GM23338 (cell line): ENCODE data around the gene KLHL41. TPM values are rescaled to one million over a fixed set of nuclear protein-coding genes. Genes with fewer than 3 reads are reported as not detected.

ENCODE experiments used
- ATAC-seq: fragments of 200-7000 bp; cut with Tn5 transposase; 3 replicates; pipeline ENCODE4 v1.9.1; 2020
- DNase-seq: peaks from one replicate; pipeline ENCODE4 v3.0.0-alpha.2; 2015; ENCODE audit warnings: low spot score
- H2AFZ ChIP-seq: fragments of 200-600 bp; sonication (generic); 2 replicates; pipeline ENCODE4 v1.8.0; 2016; ENCODE audit warnings: antibody characterized with exemption, mild to moderate bottlenecking, moderate library complexity
- H3F3A ChIP-seq: fragments of 200-600 bp; sonication (generic); replicated peaks from 2 replicates; pipeline ENCODE4 v1.8.0; 2017; ENCODE audit warnings: antibody characterized with exemption, mixed run types, low read depth
- H3K27ac ChIP-seq: fragments of 200-600 bp; sonication (generic); 2 replicates; pipeline ENCODE4 v1.6.1; 2016; ENCODE audit warnings: low read depth
- H3K27me3 ChIP-seq: fragments of 200-600 bp; sonication (generic); 2 replicates; pipeline ENCODE4 v1.8.0; 2016; ENCODE audit warnings: mild to moderate bottlenecking, mixed run types, moderate library complexity; ENCODE audit not compliant: insufficient read depth
- H3K36me3 ChIP-seq: fragments of 200-600 bp; sonication (generic); 2 replicates; pipeline ENCODE4 v1.8.0; 2016; ENCODE audit warnings: mild to moderate bottlenecking; ENCODE audit not compliant: insufficient read depth
- H3K4me1 ChIP-seq: fragments of 200-600 bp; sonication (generic); 2 replicates; pipeline ENCODE4 v1.8.0; 2016; ENCODE audit warnings: mild to moderate bottlenecking, moderate library complexity; ENCODE audit not compliant: insufficient read depth
- H3K4me2 ChIP-seq: fragments of 200-600 bp; sonication (generic); 2 replicates; pipeline ENCODE4 v1.7.1; 2017; ENCODE audit warnings: mixed run types
- H3K4me3 ChIP-seq: fragments of 200-600 bp; sonication (generic); 2 replicates; pipeline ENCODE4 v1.6.1; 2016; ENCODE audit warnings: mixed run types
- H3K79me2 ChIP-seq: fragments of 200-600 bp; sonication (generic); replicated peaks from 2 replicates; pipeline ENCODE4 v1.8.0; 2017; ENCODE audit warnings: mild to moderate bottlenecking; ENCODE audit not compliant: insufficient read depth
- H3K9me2 ChIP-seq: fragments of 200-600 bp; sonication (generic); 2 replicates; pipeline ENCODE4 v1.8.0; 2017; ENCODE audit not compliant: insufficient read depth
- H4K20me1 ChIP-seq: fragments of 200-600 bp; sonication (generic); replicated peaks from 2 replicates; pipeline ENCODE4 v1.8.0; 2017; ENCODE audit warnings: mild to moderate bottlenecking; ENCODE audit not compliant: insufficient read depth
- H3K27ac Mint-ChIP-seq: 2 replicates; pipeline ENCODE4 v1.8.0; 2020; ENCODE audit warnings: inconsistent platforms, mild to moderate bottlenecking, moderate library complexity, mixed read lengths
- H3K27me3 Mint-ChIP-seq: 3 replicates; pipeline ENCODE4 v1.8.0; 2022; ENCODE audit warnings: low read depth, mild to moderate bottlenecking, moderate library complexity, mixed read lengths, inconsistent platforms; ENCODE audit not compliant: insufficient read depth, poor library complexity
- H3K36me3 Mint-ChIP-seq: 3 replicates; pipeline ENCODE4 v1.8.0; 2021; ENCODE audit warnings: low read depth, mild to moderate bottlenecking, inconsistent platforms, moderate library complexity, mixed read lengths
- H3K4me1 Mint-ChIP-seq: 3 replicates; pipeline ENCODE4 v1.8.0; 2020; ENCODE audit warnings: mild to moderate bottlenecking, inconsistent platforms, mixed read lengths
- H3K4me3 Mint-ChIP-seq: 3 replicates; pipeline ENCODE4 v1.8.0; 2021; ENCODE audit warnings: moderate library complexity, mild to moderate bottlenecking, inconsistent platforms, mixed read lengths
- H3K9me3 Mint-ChIP-seq: 3 replicates; pipeline ENCODE4 v1.8.0; 2020; ENCODE audit warnings: moderate library complexity, mild to moderate bottlenecking, inconsistent platforms, mixed read lengths
- CREB1 ChIP-seq: fragments of 250-450 bp; sonication (Bioruptor Pico); IDR thresholded peaks from 2 replicates; pipeline ENCODE4 v1.5.0; 2020; ENCODE audit warnings: low read depth, mild to moderate bottlenecking, moderate library complexity
- ETS1 ChIP-seq: IDR thresholded peaks from 2 replicates; pipeline ENCODE4 v1.6.1; 2016; ENCODE audit warnings: antibody characterized with exemption
- EZH2 ChIP-seq: fragments of 200-600 bp; sonication (generic); IDR thresholded peaks from one replicate; pipeline ENCODE4 v1.8.0; 2017; ENCODE audit warnings: antibody characterized with exemption, mild to moderate bottlenecking, low read depth; ENCODE audit not compliant: unreplicated experiment
- EZH2phosphoT487 ChIP-seq: fragments of 200-600 bp; sonication (generic); IDR thresholded peaks from one replicate; pipeline ENCODE4 v1.8.1; 2018; ENCODE audit warnings: antibody characterized with exemption; ENCODE audit not compliant: unreplicated experiment
- JUNB ChIP-seq: IDR thresholded peaks from one replicate; pipeline ENCODE4 v1.6.1; 2016; ENCODE audit warnings: antibody characterized with exemption; ENCODE audit not compliant: unreplicated experiment
- POLR2AphosphoS5 ChIP-seq: IDR thresholded peaks from 2 replicates; pipeline ENCODE4 v1.6.1; 2016; ENCODE audit warnings: antibody characterized with exemption, low read depth
- STAT1 ChIP-seq: IDR thresholded peaks from one replicate; pipeline ENCODE4 v1.6.1; 2016; ENCODE audit warnings: antibody characterized with exemption; ENCODE audit not compliant: unreplicated experiment
- ZNF114 ChIP-seq: fragments of 250-450 bp; sonication (Bioruptor Pico); IDR thresholded peaks from 2 replicates; pipeline ENCODE4 v1.5.0; 2020; ENCODE audit warnings: mild to moderate bottlenecking, moderate library complexity
- ZNF331 ChIP-seq: fragments of 250-450 bp; sonication (Bioruptor Pico); IDR thresholded peaks from 2 replicates; pipeline ENCODE4 v1.5.0; 2020; ENCODE audit warnings: low read depth, mild to moderate bottlenecking, moderate library complexity
- polyA plus RNA-seq: library from polyadenylated mRNA; unstranded; fragments of >200 nt; fragmentation: Nextera tagmentation; extraction: Ambion mirVana; gene quantifications from 2 replicates; pipeline ENCODE4 v1.2.1, GENCODE V29; 2016
- total RNA-seq: library from RNA; depleted of rRNA; stranded (reverse); fragments of >200 nt; shearing (Covaris generic); gene quantifications from 2 replicates; pipeline ENCODE4 v1.2.3, GENCODE V29; 2014
- TF ChIP-seq, protein P1 (sequence below): IDR thresholded peaks from one replicate; pipeline ENCODE4 v1.6.1; 2018; ENCODE audit warnings: antibody characterized with exemption; ENCODE audit not compliant: unreplicated experiment
- TF ChIP-seq, protein P2 (sequence below), 2 experiments: fragments of 200-600 bp in 1 of 2; sonication (generic) in 1 of 2; conservative IDR thresholded peaks; 2 replicates each; pipeline versions ENCODE4 v1.5.1 to v1.6.1; 2016 to 2017; ENCODE audit warnings: antibody characterized with exemption in 2 of 2, low read depth in 2 of 2, mild to moderate bottlenecking in 2 of 2, moderate library complexity in 1 of 2
- TF ChIP-seq, protein P3 (sequence below): fragments of 250-450 bp; sonication (Bioruptor Pico); IDR thresholded peaks from 2 replicates; pipeline ENCODE4 v1.5.0; 2020; ENCODE audit warnings: mild to moderate bottlenecking, moderate library complexity

The KLHL41 gene
- total and polyA plus RNA-seq, 2 experiments from 2014 or later = not detected

DNA sequence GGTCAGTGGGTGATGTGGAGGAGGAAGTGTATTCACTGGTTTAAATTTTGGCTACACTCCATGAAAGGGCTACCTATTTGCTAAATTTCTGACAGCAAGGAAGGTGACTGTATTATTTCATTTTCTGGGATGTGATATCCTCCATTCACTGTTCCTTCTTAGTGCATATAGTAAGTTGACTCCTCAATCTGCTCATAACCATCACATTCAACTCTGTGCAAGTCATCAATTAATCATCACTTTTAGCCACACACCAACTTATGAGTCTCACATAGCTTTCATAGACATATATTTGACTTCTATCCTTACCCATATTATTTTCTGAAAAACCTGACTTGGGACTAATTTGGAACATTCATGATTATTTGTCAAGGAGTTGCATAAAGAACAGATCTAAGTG is 16.9 kb downstream of the KLHL41 start:
- no peak for DNase-seq
- Mint-ChIP-seq H3K27ac (no peak overlapping the region), H3K9me3 (no peaks in the 10 kb centered on the region), H3K4me3 (no peak overlapping the region), H3K4me1 (no peaks in the 10 kb centered on the region), H3K27me3 (no peaks in the 10 kb centered on the region), H3K36me3 (peaks cover 6% of the 10 kb centered on the region; the same call in 2 of the 3 replicates)
- H3K79me2 ChIP-seq = no peaks in the 10 kb centered on the region
- H3K4me2 ChIP-seq = no peak overlapping the region
- TF ChIP-seq POLR2AphosphoS5 (no peak), ZNF114 (CRISPR knock-in tag) (no peak), ETS1 (no peak), EZH2 (no peak), JUNB (no peak), ZNF331 (CRISPR knock-in tag) (no peak), EZH2phosphoT487 (no peak), CREB1 (no peak), STAT1 (no peak)
- TF ChIP-seq, protein P1, sequence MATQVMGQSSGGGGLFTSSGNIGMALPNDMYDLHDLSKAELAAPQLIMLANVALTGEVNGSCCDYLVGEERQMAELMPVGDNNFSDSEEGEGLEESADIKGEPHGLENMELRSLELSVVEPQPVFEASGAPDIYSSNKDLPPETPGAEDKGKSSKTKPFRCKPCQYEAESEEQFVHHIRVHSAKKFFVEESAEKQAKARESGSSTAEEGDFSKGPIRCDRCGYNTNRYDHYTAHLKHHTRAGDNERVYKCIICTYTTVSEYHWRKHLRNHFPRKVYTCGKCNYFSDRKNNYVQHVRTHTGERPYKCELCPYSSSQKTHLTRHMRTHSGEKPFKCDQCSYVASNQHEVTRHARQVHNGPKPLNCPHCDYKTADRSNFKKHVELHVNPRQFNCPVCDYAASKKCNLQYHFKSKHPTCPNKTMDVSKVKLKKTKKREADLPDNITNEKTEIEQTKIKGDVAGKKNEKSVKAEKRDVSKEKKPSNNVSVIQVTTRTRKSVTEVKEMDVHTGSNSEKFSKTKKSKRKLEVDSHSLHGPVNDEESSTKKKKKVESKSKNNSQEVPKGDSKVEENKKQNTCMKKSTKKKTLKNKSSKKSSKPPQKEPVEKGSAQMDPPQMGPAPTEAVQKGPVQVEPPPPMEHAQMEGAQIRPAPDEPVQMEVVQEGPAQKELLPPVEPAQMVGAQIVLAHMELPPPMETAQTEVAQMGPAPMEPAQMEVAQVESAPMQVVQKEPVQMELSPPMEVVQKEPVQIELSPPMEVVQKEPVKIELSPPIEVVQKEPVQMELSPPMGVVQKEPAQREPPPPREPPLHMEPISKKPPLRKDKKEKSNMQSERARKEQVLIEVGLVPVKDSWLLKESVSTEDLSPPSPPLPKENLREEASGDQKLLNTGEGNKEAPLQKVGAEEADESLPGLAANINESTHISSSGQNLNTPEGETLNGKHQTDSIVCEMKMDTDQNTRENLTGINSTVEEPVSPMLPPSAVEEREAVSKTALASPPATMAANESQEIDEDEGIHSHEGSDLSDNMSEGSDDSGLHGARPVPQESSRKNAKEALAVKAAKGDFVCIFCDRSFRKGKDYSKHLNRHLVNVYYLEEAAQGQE = no peak
- TF ChIP-seq, protein P2, sequence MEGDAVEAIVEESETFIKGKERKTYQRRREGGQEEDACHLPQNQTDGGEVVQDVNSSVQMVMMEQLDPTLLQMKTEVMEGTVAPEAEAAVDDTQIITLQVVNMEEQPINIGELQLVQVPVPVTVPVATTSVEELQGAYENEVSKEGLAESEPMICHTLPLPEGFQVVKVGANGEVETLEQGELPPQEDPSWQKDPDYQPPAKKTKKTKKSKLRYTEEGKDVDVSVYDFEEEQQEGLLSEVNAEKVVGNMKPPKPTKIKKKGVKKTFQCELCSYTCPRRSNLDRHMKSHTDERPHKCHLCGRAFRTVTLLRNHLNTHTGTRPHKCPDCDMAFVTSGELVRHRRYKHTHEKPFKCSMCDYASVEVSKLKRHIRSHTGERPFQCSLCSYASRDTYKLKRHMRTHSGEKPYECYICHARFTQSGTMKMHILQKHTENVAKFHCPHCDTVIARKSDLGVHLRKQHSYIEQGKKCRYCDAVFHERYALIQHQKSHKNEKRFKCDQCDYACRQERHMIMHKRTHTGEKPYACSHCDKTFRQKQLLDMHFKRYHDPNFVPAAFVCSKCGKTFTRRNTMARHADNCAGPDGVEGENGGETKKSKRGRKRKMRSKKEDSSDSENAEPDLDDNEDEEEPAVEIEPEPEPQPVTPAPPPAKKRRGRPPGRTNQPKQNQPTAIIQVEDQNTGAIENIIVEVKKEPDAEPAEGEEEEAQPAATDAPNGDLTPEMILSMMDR (conservative IDR thresholded peaks at IDR 0.05; ENCODE audit: low read depth in 2 of 2) = no peak
- TF ChIP-seq, protein P3, sequence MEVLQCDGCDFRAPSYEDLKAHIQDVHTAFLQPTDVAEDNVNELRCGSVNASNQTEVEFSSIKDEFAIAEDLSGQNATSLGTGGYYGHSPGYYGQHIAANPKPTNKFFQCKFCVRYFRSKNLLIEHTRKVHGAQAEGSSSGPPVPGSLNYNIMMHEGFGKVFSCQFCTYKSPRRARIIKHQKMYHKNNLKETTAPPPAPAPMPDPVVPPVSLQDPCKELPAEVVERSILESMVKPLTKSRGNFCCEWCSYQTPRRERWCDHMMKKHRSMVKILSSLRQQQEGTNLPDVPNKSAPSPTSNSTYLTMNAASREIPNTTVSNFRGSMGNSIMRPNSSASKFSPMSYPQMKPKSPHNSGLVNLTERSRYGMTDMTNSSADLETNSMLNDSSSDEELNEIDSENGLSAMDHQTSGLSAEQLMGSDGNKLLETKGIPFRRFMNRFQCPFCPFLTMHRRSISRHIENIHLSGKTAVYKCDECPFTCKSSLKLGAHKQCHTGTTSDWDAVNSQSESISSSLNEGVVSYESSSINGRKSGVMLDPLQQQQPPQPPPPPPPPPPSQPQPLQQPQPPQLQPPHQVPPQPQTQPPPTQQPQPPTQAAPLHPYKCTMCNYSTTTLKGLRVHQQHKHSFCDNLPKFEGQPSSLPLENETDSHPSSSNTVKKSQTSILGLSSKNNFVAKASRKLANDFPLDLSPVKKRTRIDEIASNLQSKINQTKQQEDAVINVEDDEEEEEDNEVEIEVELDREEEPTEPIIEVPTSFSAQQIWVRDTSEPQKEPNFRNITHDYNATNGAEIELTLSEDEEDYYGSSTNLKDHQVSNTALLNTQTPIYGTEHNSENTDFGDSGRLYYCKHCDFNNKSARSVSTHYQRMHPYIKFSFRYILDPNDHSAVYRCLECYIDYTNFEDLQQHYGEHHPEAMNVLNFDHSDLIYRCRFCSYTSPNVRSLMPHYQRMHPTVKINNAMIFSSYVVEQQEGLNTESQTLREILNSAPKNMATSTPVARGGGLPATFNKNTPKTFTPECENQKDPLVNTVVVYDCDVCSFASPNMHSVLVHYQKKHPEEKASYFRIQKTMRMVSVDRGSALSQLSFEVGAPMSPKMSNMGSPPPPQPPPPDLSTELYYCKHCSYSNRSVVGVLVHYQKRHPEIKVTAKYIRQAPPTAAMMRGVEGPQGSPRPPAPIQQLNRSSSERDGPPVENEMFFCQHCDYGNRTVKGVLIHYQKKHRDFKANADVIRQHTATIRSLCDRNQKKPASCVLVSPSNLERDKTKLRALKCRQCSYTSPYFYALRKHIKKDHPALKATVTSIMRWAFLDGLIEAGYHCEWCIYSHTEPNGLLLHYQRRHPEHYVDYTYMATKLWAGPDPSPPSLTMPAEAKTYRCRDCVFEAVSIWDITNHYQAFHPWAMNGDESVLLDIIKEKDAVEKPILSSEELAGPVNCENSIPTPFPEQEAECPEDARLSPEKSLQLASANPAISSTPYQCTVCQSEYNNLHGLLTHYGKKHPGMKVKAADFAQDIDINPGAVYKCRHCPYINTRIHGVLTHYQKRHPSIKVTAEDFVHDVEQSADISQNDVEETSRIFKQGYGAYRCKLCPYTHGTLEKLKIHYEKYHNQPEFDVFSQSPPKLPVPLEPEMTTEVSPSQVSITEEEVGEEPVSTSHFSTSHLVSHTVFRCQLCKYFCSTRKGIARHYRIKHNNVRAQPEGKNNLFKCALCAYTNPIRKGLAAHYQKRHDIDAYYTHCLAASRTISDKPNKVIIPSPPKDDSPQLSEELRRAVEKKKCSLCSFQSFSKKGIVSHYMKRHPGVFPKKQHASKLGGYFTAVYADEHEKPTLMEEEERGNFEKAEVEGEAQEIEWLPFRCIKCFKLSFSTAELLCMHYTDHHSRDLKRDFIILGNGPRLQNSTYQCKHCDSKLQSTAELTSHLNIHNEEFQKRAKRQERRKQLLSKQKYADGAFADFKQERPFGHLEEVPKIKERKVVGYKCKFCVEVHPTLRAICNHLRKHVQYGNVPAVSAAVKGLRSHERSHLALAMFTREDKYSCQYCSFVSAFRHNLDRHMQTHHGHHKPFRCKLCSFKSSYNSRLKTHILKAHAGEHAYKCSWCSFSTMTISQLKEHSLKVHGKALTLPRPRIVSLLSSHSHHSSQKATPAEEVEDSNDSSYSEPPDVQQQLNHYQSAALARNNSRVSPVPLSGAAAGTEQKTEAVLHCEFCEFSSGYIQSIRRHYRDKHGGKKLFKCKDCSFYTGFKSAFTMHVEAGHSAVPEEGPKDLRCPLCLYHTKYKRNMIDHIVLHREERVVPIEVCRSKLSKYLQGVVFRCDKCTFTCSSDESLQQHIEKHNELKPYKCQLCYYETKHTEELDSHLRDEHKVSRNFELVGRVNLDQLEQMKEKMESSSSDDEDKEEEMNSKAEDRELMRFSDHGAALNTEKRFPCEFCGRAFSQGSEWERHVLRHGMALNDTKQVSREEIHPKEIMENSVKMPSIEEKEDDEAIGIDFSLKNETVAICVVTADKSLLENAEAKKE = no peak
- H3K27ac ChIP-seq = no peak overlapping the region
- H3K4me1 ChIP-seq = no peaks in the 10 kb centered on the region
- H3K9me2 ChIP-seq = no peaks in the 10 kb centered on the region
- H4K20me1 ChIP-seq = no peaks in the 10 kb centered on the region
- no peak overlapping the region for H2AFZ ChIP-seq
- ATAC-seq = no peak
- H3K4me3 ChIP-seq = no peak overlapping the region
- H3F3A ChIP-seq = no peaks in the 10 kb centered on the region
- H3K27me3 ChIP-seq = no peaks in the 10 kb centered on the region
- H3K36me3 ChIP-seq = peaks cover 8% of the 10 kb centered on the region; the same call in 1 of the 2 replicates
